Colonic mucosa (tissue), 4 donors: Measurements from ENCODE around the gene FGF16. TPM values are rescaled to one million over a fixed set of nuclear protein-coding genes. Genes with fewer than 3 reads are reported as not detected.

Source experiments
- DNase-seq: peaks from one replicate; pipeline ENCODE4 v3.0.0-alpha.2; 2020
- H3K27ac ChIP-seq: fragments of 200-600 bp; one replicate; pipeline ENCODE4 v1.8.0; 2021
- H3K27me3 ChIP-seq: fragments of 200-600 bp; one replicate; pipeline ENCODE4 v1.8.0; 2021
- H3K36me3 ChIP-seq: fragments of 200-600 bp; one replicate; pipeline ENCODE4 v1.8.0; 2021
- H3K4me1 ChIP-seq: fragments of 200-600 bp; one replicate; pipeline ENCODE4 v1.8.0; 2021; ENCODE audit warnings: mild to moderate bottlenecking
- H3K4me3 ChIP-seq: fragments of 200-600 bp; one replicate; pipeline ENCODE4 v1.8.0; 2021
- H3K9ac ChIP-seq, 2 donors: one replicate each; pipeline ENCODE4 v1.7.0; 2013; ENCODE audit warnings: control low read depth in 2 of 2, low read depth in 2 of 2, low read length in 2 of 2
- H3K9me3 ChIP-seq: fragments of 200-600 bp; one replicate; pipeline ENCODE4 v1.8.0; 2021
- CTCF ChIP-seq: fragments of 200-600 bp; IDR thresholded peaks from one replicate; pipeline ENCODE4 v1.8.0; 2022; ENCODE audit warnings: antibody characterized with exemption, mild to moderate bottlenecking
- intact Hi-C: fragments of 100-400 bp; cut with DNase I; formaldehyde crosslinking; loops from one replicate; pipeline ENCODE4 v1.14.1; 2022
- total RNA-seq, 2 donors: library from RNA; stranded (reverse); fragmentation: NEBNext Ultra II Directional in 1 of 2; extraction: Animal tissue kit (Norgen Biotek cat#: 25700) in 1 of 2; gene quantifications; one replicate each; pipeline ENCODE4 v1.2.1, GENCODE V29; 2021
- donor health status: healthy.
- donor health status: DM: no; HTN: no; CAD: no.
- donor health status: DM: no; HTN: no; CAD: no.

The FGF16 gene
- total RNA-seq, 2 donors from 2014 or later: not detected

GRCh38 chrX:77431227-77431626 lies 16.0 kb upstream of the FGF16 start:
- Histone ChIP-seq H3K4me1 (no peaks in the 10 kb centered on the region), H3K9ac (no peak overlapping the region), H3K36me3 (no peaks in the 10 kb centered on the region), H3K27me3 (no peaks in the 10 kb centered on the region), H3K4me3 (no peak overlapping the region), H3K27ac (no peak overlapping the region), H3K9me3 (no peaks in the 10 kb centered on the region)
- TF ChIP-seq CTCF: no peak
- intact Hi-C loops: no loop called here
- DNase-seq: no peak

- Histone ChIP-seq H3K27me3 (no peaks in the 10 kb centered on the region), H3K9ac (no peak overlapping the region), H3K9me3 (no peaks in the 10 kb centered on the region), H3K36me3 (no peaks in the 10 kb centered on the region), H3K4me3 (no peak overlapping the region), H3K4me1 (no peaks in the 10 kb centered on the region), H3K27ac (no peak overlapping the region)
- intact Hi-C loops: no loop called here
- DNase-seq: no peak
- no peak for TF ChIP-seq CTCF
Observed at GRCh38 chrX:77433001-77433400, 14.2 kb upstream of the FGF16 start.

GRCh38 chrX:77434962-77435361 lies 12.2 kb upstream of the FGF16 start:
- intact Hi-C loops: no loop called here
- Histone ChIP-seq H3K4me3 (no peak overlapping the region), H3K27me3 (no peaks in the 10 kb centered on the region), H3K4me1 (no peaks in the 10 kb centered on the region), H3K9ac (no peak overlapping the region), H3K9me3 (no peaks in the 10 kb centered on the region), H3K27ac (no peak overlapping the region), H3K36me3 (no peaks in the 10 kb centered on the region)
- no peak for DNase-seq
- no peak for TF ChIP-seq CTCF

- H3K9ac ChIP-seq: no peak overlapping the region
- intact Hi-C loops: no loop called here
- TF ChIP-seq CTCF: no peak
- H3K9me3 ChIP-seq: no peaks in the 10 kb centered on the region
- DNase-seq: no peak
- H3K27me3 ChIP-seq: no peaks in the 10 kb centered on the region
- H3K27ac ChIP-seq: no peak overlapping the region
- no peaks in the 10 kb centered on the region for H3K36me3 ChIP-seq
- no peaks in the 10 kb centered on the region for H3K4me1 ChIP-seq
- H3K4me3 ChIP-seq: no peak overlapping the region
Observed at GRCh38 chrX:77436271-77436670, 10.9 kb upstream of the FGF16 start.

GRCh38 chrX:77436682-77437081 lies 10.5 kb upstream of the FGF16 start:
- Histone ChIP-seq H3K4me3 (no peak overlapping the region), H3K4me1 (no peaks in the 10 kb centered on the region), H3K27me3 (no peaks in the 10 kb centered on the region), H3K9ac (no peak overlapping the region), H3K9me3 (no peaks in the 10 kb centered on the region), H3K27ac (no peak overlapping the region), H3K36me3 (no peaks in the 10 kb centered on the region)
- TF ChIP-seq CTCF: no peak
- no peak for DNase-seq
- intact Hi-C loops: no loop called here

- intact Hi-C loops: no loop called here
- Histone ChIP-seq H3K27ac (no peak overlapping the region), H3K36me3 (no peaks in the 10 kb centered on the region), H3K4me3 (no peak overlapping the region), H3K9me3 (no peaks in the 10 kb centered on the region), H3K4me1 (no peaks in the 10 kb centered on the region), H3K9ac (no peak overlapping the region), H3K27me3 (no peaks in the 10 kb centered on the region)
- no peak for DNase-seq
- no peak for TF ChIP-seq CTCF
Observed at GRCh38 chrX:77440330-77440729, 6.9 kb upstream of the FGF16 start.
